HG02885 (cell line): ENCODE data around the gene PCDHGA5.
"Not testable (repeated sequence)": the region's sequence is repeated elsewhere in the genome, so short reads cannot be mapped to it uniquely, and the experiment has no call there.

Experiments
- ATAC-seq: cut with Tn5 transposase; IDR thresholded peaks from one replicate; pipeline ENCODE4 v1.9.1; 2021; ENCODE audit warnings: mild to moderate bottlenecking; ENCODE audit not compliant: unreplicated experiment, poor library complexity

Gene PCDHGA5

GRCh38 chr5:141363952-141364660 is at the start of gene PCDHGA5:
Gene PCDHGA5, plus strand, starts transcription at chr5:141364162. Its CDS starts 169 bp downstream, at chr5:141364331.
- ATAC-seq = no peak

DNA sequence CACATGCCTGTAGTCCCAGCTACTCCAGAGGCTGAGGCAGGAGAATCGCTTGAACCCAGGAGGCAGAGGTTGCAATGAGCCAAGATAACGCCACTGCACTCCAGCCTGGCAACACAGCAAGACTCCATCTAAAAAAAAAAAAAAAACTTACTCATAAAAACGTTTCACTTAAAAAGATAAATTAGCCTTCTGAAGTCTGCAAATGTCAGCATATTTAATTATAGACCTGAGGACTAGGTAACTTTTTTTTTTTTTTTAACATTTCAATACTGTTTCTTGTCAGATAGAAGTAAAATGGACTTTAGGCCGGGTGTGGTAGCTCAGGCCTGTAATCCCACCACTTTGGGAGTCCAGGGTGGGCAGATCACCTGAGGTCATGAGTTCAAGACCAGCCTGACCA is 47.0 kb upstream of the PCDHGA5 start:
- not testable (repeated sequence) for ATAC-seq

DNA sequence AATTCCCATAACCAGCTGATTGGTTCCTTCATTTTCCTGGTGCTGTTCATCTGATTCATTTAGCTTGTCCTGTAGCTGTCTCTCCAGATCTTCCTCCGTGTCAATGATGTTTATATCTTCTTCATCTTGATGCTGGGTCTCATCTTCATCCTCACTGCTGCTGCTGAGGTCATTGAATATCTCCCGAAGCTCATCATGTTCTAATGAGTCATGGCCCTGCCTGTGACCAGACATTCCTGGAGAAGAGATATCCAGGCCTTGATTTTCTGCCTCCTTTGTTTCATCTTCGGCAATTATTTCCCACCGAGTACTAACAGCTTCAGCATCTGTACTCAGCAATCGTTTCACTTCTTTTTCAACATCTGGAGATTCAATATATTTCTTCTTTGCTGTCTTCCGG is 44.8 kb upstream of the PCDHGA5 start:
- ATAC-seq = no peak

- no peak for ATAC-seq
Observed at GRCh38 chr5:141319699-141320098, 44.3 kb upstream of the PCDHGA5 start.

- peak; percentile 96 for ATAC-seq
Observed at GRCh38 chr5:141320225-141321169, 43.5 kb upstream of the PCDHGA5 start, which contains the start of gene TAF7. Gene TAF7, minus strand, starts transcription at chr5:141320784. Its CDS starts 740 bp downstream, at chr5:141320044.

- ATAC-seq = no peak
Observed at GRCh38 chr5:141322261-141322660, 41.7 kb upstream of the PCDHGA5 start.

GRCh38 chr5:141326088-141326854 is 37.7 kb upstream of the PCDHGA5 start:
- ATAC-seq = peak; percentile 68

DNA sequence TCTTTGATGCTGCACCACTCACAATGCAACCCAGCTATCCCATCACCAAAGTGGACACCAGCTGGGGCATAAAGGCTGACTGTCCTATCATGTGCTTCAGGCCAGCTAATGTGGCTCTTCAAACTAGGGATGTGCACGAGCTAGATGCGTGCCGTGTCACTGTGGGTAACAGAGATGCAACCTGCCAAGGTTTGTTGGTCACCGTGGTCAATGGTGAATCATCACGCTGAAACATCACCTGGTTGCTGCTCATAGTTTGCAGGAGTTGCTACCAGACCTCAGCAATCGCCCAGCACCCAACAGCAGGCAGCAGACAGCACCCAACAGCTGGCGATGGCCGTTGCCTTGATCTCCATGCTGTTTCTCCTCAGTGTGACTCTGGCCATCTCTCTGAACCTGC is 35.7 kb upstream of the PCDHGA5 start:
- ATAC-seq = no peak

- peak; percentile 76 for ATAC-seq
Observed at GRCh38 chr5:141330299-141331080, 33.5 kb upstream of the PCDHGA5 start, which contains the start of gene PCDHGA1. Gene PCDHGA1, plus strand, starts transcription at chr5:141330514.

DNA sequence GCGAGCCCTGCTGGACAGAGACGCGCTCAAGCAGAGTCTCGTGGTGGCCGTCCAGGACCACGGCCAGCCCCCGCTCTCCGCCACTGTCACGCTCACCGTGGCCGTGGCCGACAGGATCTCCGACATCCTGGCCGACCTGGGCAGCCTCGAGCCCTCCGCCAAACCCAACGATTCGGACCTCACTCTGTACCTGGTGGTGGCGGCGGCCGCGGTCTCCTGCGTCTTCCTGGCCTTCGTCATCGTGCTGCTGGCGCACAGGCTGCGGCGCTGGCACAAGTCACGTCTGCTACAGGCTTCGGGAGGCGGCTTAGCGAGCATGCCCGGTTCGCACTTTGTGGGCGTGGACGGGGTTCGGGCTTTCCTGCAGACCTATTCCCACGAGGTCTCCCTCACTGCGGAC is 31.4 kb upstream of the PCDHGA5 start:
- not testable (repeated sequence) for ATAC-seq

- ATAC-seq = no peak
Observed at GRCh38 chr5:141338538-141339306, 25.2 kb upstream of the PCDHGA5 start, which contains the start of gene PCDHGA2. Gene PCDHGA2, plus strand, starts transcription at chr5:141338760.

DNA sequence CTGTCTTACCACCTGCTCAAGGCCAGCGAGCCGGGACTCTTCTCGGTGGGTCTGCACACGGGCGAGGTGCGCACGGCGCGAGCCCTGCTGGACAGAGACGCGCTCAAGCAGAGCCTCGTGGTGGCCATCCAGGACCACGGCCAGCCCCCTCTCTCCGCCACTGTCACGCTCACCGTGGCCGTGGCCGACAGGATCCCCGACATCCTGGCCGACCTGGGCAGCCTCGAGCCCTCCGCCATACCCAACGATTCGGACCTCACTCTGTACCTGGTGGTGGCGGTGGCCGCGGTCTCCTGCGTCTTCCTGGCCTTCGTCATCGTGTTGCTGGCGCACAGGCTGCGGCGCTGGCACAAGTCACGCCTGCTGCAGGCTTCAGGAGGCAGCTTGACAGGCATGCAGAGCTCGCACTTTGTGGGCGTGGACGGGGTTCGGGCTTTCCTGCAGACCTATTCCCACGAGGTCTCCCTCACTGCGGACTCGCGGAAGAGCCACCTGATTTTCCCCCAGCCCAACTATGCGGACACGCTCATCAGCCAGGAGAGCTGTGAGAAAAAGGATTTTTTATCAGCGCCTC is 23.1 kb upstream of the PCDHGA5 start:
- ATAC-seq = not testable (repeated sequence)

GRCh38 chr5:141342773-141343172 is 21.2 kb upstream of the PCDHGA5 start:
- no peak for ATAC-seq

DNA sequence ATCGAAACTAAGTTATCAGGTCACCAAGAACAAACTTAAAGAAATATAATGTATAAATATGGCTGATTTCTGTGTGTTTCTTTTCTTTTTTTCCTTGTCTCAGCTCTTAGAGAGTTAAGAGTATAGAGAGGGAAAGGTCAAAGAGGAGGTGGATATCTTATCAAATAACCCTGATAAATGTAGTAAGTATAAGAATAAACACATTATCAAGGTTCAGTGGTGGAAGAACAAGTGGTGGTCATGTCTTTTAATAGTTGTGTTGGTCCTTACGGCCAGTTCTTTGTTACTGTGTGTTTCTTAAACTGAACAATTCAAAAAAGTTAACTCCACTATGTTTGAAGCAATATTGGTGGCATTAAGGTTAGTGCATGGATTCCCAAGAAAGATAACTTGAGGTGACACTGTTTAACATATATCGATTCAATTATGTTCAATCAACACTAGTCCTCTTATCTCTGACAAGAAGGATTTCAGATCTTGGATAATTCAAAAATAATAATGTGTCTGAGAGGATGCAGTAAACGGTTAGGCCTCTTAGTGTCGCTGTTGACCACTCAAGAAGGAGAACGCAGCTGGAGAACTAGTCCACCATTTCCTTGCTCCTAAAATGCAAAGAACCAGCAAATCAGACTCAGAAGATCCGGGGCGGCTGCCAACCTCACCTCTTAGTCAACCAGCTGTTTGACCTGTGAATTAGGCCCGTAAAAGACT is 20.6 kb upstream of the PCDHGA5 start, which contains the start of gene PCDHGA3:
Gene PCDHGA3, plus strand, starts transcription at position 588 of the 711 bp plus-strand sequence. CDS start 205 bp downstream, outside the sequence.
- ATAC-seq = no peak

GRCh38 chr5:141343953-141344463 is 20.0 kb upstream of the PCDHGA5 start:
- ATAC-seq = no peak

DNA sequence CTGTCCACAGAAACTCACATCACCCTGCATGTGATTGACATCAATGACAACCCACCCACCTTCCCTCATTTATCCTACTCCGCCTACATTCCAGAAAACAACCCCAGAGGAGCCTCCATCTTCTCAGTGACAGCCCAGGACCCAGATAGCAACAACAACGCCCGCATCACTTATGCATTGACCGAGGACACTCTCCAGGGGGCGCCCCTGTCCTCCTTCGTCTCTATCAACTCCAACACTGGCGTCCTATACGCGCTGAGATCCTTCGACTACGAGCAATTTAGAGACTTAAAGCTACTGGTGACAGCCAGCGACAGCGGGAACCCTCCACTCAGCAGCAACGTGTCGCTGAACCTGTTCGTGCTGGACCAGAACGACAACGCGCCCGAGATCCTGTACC is 18.6 kb upstream of the PCDHGA5 start:
- ATAC-seq = no peak

- not testable (repeated sequence) for ATAC-seq
Observed at GRCh38 chr5:141346017-141346416, 17.9 kb upstream of the PCDHGA5 start.
